ENCODE data around the gene UGGT1.

Gene UGGT1

GRCh38 chr2:128219891-128220290 is 128.9 kb downstream of the UGGT1 start:
- no peak for DNase-seq

- DNase-seq, result no peak
Measured at GRCh38 chr2:128227862-128228261, 136.9 kb downstream of the UGGT1 start.

- no peak for DNase-seq
Measured at GRCh38 chr2:128228894-128229293, 137.9 kb downstream of the UGGT1 start.

GRCh38 chr2:128232965-128233789 is 142.2 kb downstream of the UGGT1 start:
- peak; percentile 84 for DNase-seq

GRCh38 chr2:128233790-128234395 is 142.9 kb downstream of the UGGT1 start:
- no peak for DNase-seq

- DNase-seq, result no peak
Measured at GRCh38 chr2:128234613-128235012, 143.6 kb downstream of the UGGT1 start.

GRCh38 chr2:128235581-128235980 is 144.6 kb downstream of the UGGT1 start:
- no peak for DNase-seq

- DNase-seq, result no peak
Measured at GRCh38 chr2:128236491-128237035, 145.6 kb downstream of the UGGT1 start.

GRCh38 chr2:128237081-128237534 is 146.1 kb downstream of the UGGT1 start:
- DNase-seq, result no peak

GRCh38 chr2:128237911-128238697 is 147.1 kb downstream of the UGGT1 start:
- no peak for DNase-seq

- no peak for DNase-seq
Measured at GRCh38 chr2:128241896-128242295, 150.9 kb downstream of the UGGT1 start.

Measured in left hindlimb (tissue), 1 donor.